ENCODE data around the gene SPATA7.

SPATA7 gene

DNA sequence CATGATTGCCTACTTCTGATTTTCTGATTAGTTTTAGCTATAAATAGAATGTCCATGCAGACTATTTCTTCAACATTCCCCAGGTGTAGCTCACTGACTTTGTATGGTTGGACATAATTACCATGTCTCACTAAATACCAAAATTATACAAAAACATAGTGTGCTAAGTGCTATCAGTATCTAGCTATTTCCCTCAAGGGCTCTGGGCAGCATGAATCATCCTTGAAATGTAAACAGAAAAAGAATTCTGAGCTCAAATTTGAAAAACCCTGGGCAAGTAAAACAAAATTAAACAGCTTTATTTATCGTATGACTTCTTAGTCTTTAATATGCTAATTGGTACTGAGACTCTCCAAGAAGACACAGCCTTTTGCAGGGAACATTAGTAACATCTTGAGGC, 82.9 kb downstream of the SPATA7 start:
- H3K36me3 ChIP-seq (ENCODE audit: insufficient read depth, low read length) = peaks cover 50% of the 10 kb centered on the region
- H3K9me3 ChIP-seq (ENCODE audit: low read length) = no peaks in the 10 kb centered on the region
- H3K27ac ChIP-seq (ENCODE audit: low read depth, low read length) = no peak overlapping the region
- no peaks in the 10 kb centered on the region for H3K27me3 ChIP-seq (ENCODE audit: control insufficient read depth in 1 of 2, insufficient read depth in 2 of 2, low read length in 2 of 2)
- no peaks in the 10 kb centered on the region for H3K4me1 ChIP-seq (ENCODE audit: insufficient read depth, low read length)
- H3K4me3 ChIP-seq (ENCODE audit: low read depth in 1 of 2, low read length in 2 of 2) = no peak overlapping the region
- H3K9ac ChIP-seq (ENCODE audit: low read length) = no peak overlapping the region

DNA sequence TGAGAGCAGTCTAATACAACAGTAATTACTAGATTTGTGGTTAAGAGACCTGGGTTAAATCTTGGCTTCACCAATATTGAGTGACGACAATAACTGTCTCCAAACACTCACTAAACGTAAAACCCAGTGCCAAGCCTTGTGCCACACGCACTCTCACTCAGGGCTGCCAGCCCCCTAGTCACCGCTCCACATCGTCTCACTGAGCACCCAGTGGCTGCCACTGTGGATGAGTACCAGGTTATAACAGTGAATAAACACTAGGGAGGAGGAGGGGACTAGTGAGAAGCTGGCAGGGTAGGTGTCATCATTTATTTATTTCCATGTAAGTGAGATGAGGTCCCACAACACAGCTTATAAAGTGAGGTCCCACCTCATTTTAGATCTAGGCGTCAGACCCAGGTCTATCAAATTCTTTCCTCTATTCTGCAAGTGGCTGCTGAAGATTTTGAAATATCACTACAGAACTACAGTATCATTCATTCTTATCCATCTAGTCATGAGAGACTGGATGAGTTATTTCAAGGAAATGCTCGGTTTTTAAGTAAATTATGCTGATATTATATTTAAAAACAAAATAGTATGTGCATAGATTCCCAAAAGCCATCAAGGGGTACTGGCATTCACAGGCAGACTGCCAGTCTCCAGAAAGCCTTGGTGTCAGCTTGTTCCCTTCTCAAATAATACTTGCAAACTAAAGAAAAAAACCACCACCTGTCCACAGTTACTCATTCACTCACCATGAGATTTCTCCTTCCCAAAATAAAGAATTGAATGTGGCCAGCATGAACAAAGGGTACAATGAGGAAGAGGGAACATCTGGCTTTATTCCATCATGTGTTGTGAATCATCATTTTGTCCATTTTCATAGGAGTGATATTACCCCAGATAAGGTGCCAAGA, 85.3 kb downstream of the SPATA7 start:
- Histone ChIP-seq H3K4me1 (ENCODE audit: insufficient read depth, low read length) (no peaks in the 10 kb centered on the region), H3K9me3 (ENCODE audit: low read length) (no peaks in the 10 kb centered on the region), H3K36me3 (ENCODE audit: insufficient read depth, low read length) (peaks cover 46% of the 10 kb centered on the region), H3K27ac (ENCODE audit: low read depth, low read length) (no peak overlapping the region), H3K4me3 (ENCODE audit: low read depth in 1 of 2, low read length in 2 of 2) (no peak overlapping the region), H3K9ac (ENCODE audit: low read length) (no peak overlapping the region), H3K27me3 (ENCODE audit: control insufficient read depth in 1 of 2, insufficient read depth in 2 of 2, low read length in 2 of 2) (no peaks in the 10 kb centered on the region)

DNA sequence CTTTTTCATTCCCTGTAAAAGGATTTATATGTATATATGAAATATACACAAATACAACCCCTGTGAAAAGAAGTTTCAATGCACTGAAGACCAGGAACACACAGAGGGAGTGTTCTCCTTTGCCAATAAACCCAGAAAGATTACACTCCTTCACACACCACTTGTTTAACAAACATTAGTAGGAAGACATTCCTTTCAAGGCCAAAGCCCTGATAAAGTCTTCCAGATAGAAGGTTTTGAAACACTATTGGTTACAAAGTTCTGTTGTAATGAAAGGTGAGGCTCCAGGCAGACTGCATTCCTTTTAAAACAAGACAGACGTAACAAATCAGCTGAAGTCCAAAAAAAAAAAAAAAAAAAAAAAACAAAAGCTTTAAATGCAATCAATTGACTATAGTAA, 88.3 kb downstream of the SPATA7 start:
- no peaks in the 10 kb centered on the region for H3K9me3 ChIP-seq (ENCODE audit: low read length)
- H3K27ac ChIP-seq (ENCODE audit: low read depth, low read length) = no peak overlapping the region
- no peak overlapping the region for H3K9ac ChIP-seq (ENCODE audit: low read length)
- H3K4me1 ChIP-seq (ENCODE audit: insufficient read depth, low read length) = no peaks in the 10 kb centered on the region
- no peaks in the 10 kb centered on the region for H3K27me3 ChIP-seq (ENCODE audit: control insufficient read depth in 1 of 2, insufficient read depth in 2 of 2, low read length in 2 of 2)
- no peak overlapping the region for H3K4me3 ChIP-seq (ENCODE audit: low read depth in 1 of 2, low read length in 2 of 2)
- H3K36me3 ChIP-seq (ENCODE audit: insufficient read depth, low read length) = peaks cover 49% of the 10 kb centered on the region

DNA sequence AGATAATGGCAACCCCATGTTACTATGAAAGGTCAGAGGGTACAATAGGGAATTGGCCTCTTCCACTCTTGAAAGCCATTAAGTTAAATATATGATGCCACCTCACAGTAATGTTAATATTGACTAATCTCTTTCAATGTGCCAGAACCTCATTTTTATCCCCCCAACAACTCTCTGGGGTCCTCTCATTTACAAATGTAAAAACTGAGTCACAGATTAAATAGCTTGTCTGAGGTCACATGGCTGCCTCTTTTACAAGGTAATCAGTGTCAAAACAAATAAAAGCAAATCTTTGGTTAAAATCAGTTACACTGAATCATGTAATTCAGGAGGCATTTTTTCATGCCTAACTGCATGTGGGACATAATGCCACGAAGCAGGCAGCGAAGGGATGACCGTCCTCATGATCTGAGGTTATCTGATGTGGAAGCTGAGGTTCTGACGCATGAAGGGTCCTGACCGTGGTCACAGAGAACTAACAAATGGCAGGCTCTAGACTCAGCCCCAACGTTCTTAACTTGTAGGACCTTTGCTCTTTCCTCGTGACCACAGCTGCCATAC, 90.8 kb downstream of the SPATA7 start:
- Histone ChIP-seq H3K9me3 (ENCODE audit: low read length) (no peaks in the 10 kb centered on the region), H3K36me3 (ENCODE audit: insufficient read depth, low read length) (peaks cover 29% of the 10 kb centered on the region), H3K27ac (ENCODE audit: low read depth, low read length) (no peak overlapping the region), H3K4me3 (ENCODE audit: low read depth in 1 of 2, low read length in 2 of 2) (no peak overlapping the region), H3K4me1 (ENCODE audit: insufficient read depth, low read length) (no peaks in the 10 kb centered on the region), H3K9ac (ENCODE audit: low read length) (no peak overlapping the region), H3K27me3 (ENCODE audit: control insufficient read depth in 1 of 2, insufficient read depth in 2 of 2, low read length in 2 of 2) (no peaks in the 10 kb centered on the region)

DNA sequence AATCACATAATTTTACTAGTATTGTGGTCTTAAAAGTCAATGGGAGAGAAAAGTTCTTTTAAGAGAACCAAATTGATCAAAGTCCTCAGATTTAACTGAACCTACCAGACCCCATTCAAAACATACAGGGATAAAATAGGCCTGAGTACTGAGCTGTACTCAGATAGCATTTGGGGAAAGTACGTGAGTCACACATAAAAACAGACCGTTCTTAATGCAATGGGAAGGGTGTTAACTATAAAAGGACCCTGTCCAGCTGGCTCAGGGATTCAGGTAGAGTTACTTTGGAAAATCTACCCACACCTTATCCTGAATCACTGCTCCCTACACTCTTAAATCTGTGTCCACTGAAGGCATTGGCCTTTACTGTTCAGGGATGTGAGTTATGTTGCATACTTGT, 91.4 kb downstream of the SPATA7 start:
- H3K36me3 ChIP-seq (ENCODE audit: insufficient read depth, low read length) = peaks cover 27% of the 10 kb centered on the region

DNA sequence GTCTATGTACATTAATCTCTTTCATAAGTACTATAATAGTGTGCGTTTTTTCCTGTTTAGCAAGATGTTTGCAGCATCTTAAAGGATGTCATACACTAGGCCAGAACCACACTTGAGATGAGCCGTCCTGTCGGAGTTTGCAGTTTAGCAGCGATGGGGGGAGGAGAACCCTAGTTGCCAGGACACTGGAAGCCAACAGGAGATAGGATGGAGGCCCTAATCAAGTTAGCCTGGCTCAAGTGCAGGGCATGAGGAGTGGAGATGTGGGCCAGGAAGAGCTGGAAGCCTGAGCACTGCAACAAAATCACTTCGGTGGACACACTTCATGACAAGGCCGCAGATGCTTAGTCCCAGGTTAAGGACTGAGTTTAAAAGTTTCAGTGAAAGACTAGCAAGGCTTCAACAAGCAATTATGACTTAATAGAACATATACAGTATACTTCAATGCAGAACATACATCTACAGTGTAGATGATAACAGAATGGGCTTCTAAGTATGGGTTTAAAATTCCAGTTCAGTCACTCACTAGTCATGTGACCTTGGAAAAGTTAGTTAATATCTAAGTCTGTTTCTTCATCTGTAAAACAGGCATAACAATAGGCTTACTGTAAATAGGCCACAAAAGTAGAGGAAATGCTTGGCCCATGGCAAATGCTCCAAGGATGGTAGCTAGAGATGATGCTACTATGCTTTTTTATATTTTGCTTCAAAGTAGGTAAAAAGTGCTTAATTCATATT, 92.2 kb downstream of the SPATA7 start:
- Histone ChIP-seq H3K9me3 (ENCODE audit: low read length) (no peaks in the 10 kb centered on the region), H3K4me3 (ENCODE audit: low read depth in 1 of 2, low read length in 2 of 2) (no peak overlapping the region), H3K36me3 (ENCODE audit: insufficient read depth, low read length) (peaks cover 24% of the 10 kb centered on the region), H3K27me3 (ENCODE audit: control insufficient read depth in 1 of 2, insufficient read depth in 2 of 2, low read length in 2 of 2) (no peaks in the 10 kb centered on the region), H3K27ac (ENCODE audit: low read depth, low read length) (no peak overlapping the region), H3K9ac (ENCODE audit: low read length) (no peak overlapping the region), H3K4me1 (ENCODE audit: insufficient read depth, low read length) (no peaks in the 10 kb centered on the region)

More for the DNA sequence above, 91.4 kb downstream of the SPATA7 start:
- Histone ChIP-seq H3K9ac (ENCODE audit: low read length) (no peak overlapping the region), H3K4me3 (ENCODE audit: low read depth in 1 of 2, low read length in 2 of 2) (no peak overlapping the region), H3K27ac (ENCODE audit: low read depth, low read length) (no peak overlapping the region), H3K27me3 (ENCODE audit: control insufficient read depth in 1 of 2, insufficient read depth in 2 of 2, low read length in 2 of 2) (no peaks in the 10 kb centered on the region), H3K9me3 (ENCODE audit: low read length) (no peaks in the 10 kb centered on the region), H3K4me1 (ENCODE audit: insufficient read depth, low read length) (no peaks in the 10 kb centered on the region)

DNA sequence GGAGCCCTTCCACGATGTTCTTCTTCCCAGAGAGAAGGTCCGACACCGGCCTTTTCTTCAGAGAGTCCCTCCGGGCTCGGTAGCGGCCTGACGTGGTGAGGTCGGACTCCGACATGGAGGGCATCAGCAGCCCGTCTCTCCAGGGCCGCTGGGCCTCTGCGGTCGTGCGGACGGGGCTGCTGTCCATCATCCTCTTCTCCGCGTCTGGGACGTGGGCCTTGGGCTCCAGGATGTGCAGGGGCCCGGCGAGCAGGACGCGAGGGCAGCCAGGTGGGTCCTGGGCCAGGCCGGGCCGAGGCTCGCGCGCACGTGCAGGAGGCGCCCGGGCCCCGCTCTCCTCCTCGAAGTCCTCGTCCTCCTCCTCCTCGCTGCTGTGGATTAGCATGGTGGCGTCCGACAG, 93.5 kb downstream of the SPATA7 start:
- Histone ChIP-seq H3K9ac (ENCODE audit: low read length) (no peak overlapping the region), H3K27me3 (ENCODE audit: control insufficient read depth in 1 of 2, insufficient read depth in 2 of 2, low read length in 2 of 2) (no peaks in the 10 kb centered on the region), H3K27ac (ENCODE audit: low read depth, low read length) (no peak overlapping the region), H3K4me1 (ENCODE audit: insufficient read depth, low read length) (no peaks in the 10 kb centered on the region), H3K36me3 (ENCODE audit: insufficient read depth, low read length) (peaks cover 25% of the 10 kb centered on the region), H3K9me3 (ENCODE audit: low read length) (no peaks in the 10 kb centered on the region), H3K4me3 (ENCODE audit: low read depth in 1 of 2, low read length in 2 of 2) (no peak overlapping the region)

DNA sequence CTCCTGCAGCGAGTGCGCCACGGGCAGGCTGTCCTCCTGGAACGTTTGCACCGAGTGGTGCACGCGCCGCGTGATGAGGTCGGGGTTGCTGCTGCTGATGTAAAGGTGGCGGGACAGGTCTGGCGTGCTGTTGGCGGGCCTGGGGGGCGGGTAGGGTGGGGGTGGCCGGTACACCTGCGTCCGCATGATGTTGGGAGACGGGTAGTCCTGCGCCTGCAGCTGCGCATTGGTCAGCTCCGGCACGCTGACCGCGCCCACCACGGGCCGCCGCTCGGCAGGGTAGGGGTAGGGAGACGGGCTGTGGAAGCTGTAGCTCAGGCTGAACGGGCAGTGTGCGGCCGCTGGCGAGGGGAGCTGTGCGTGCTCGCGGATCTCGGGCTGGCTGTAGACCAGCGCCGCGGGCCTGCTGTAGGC, 94.1 kb downstream of the SPATA7 start:
- no peak overlapping the region for H3K4me3 ChIP-seq (ENCODE audit: low read depth in 1 of 2, low read length in 2 of 2)
- no peak overlapping the region for H3K9ac ChIP-seq (ENCODE audit: low read length)
- no peaks in the 10 kb centered on the region for H3K4me1 ChIP-seq (ENCODE audit: insufficient read depth, low read length)
- no peaks in the 10 kb centered on the region for H3K9me3 ChIP-seq (ENCODE audit: low read length)
- no peaks in the 10 kb centered on the region for H3K27me3 ChIP-seq (ENCODE audit: control insufficient read depth in 1 of 2, insufficient read depth in 2 of 2, low read length in 2 of 2)
- no peak overlapping the region for H3K27ac ChIP-seq (ENCODE audit: low read depth, low read length)
- peaks cover 31% of the 10 kb centered on the region for H3K36me3 ChIP-seq (ENCODE audit: insufficient read depth, low read length)

DNA sequence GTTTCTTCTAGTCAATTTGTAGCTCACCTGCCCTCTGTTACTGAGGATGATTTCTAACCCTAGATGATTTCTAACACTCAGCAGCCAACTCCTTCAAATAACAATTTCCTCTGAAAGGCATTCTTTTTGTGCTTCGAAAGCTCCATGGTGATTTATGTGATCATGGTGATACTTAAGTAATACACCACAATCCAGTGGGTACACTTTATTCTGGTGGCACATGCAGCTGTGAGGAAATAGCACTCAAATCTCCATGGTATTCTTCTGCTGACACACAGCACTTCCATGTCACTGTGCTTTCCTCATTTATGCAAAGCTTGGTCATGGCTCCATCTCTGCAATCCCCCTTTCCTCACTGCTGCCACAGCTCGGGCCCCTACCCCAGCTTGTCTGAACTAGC, 95.6 kb downstream of the SPATA7 start:
- no peaks in the 10 kb centered on the region for H3K4me1 ChIP-seq (ENCODE audit: insufficient read depth, low read length)
- H3K27me3 ChIP-seq (ENCODE audit: control insufficient read depth in 1 of 2, insufficient read depth in 2 of 2, low read length in 2 of 2) = no peaks in the 10 kb centered on the region
- H3K27ac ChIP-seq (ENCODE audit: low read depth, low read length) = no peak overlapping the region
- H3K4me3 ChIP-seq (ENCODE audit: low read depth in 1 of 2, low read length in 2 of 2) = no peak overlapping the region
- H3K9ac ChIP-seq (ENCODE audit: low read length) = no peak overlapping the region
- H3K36me3 ChIP-seq (ENCODE audit: insufficient read depth, low read length) = peaks cover 31% of the 10 kb centered on the region
- no peaks in the 10 kb centered on the region for H3K9me3 ChIP-seq (ENCODE audit: low read length)

DNA sequence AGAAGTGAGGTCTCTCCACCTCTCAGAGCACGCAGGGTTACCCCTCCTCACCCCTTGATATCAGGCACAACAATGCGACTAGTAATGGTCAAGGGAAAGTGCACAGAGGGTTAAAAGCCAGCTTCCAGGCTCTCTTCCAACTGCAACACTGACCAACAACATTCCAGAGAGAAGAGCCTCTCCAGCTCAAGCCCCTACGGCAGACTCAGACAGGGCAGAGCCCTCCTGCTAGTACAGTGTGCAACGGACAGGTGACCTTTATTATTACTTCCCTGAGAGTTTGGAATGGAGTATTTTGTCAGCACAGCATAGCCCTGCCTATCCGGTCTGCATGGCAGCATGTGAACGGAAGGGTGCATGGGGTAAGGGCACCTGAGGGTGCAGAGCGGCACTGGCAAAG, 96.3 kb downstream of the SPATA7 start:
- no peak overlapping the region for H3K9ac ChIP-seq (ENCODE audit: low read length)
- H3K4me3 ChIP-seq (ENCODE audit: low read depth in 1 of 2, low read length in 2 of 2) = no peak overlapping the region
- H3K27ac ChIP-seq (ENCODE audit: low read depth, low read length) = no peak overlapping the region
- no peaks in the 10 kb centered on the region for H3K27me3 ChIP-seq (ENCODE audit: control insufficient read depth in 1 of 2, insufficient read depth in 2 of 2, low read length in 2 of 2)
- H3K4me1 ChIP-seq (ENCODE audit: insufficient read depth, low read length) = no peaks in the 10 kb centered on the region
- no peaks in the 10 kb centered on the region for H3K9me3 ChIP-seq (ENCODE audit: low read length)
- peaks cover 31% of the 10 kb centered on the region for H3K36me3 ChIP-seq (ENCODE audit: insufficient read depth, low read length)

DNA sequence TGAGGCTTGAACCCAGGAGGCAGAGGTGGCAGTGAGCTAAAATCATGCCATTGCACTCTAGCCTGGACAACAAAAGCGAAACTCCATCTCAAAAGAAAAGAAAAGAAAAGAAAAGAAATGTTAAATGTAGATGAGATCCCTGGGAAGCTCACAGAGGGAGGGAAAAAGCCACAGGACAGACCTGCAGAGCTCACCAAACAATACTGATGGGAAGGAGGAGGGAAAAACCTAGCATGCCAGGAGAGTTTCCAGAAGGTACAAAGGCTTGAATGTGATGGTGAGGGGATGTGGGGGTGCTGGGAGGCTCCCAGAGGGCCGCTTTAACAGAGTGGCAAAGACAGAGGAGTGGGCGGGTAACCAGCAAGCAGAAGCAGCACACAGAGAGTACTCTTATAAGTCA, 97.1 kb downstream of the SPATA7 start:
- Histone ChIP-seq H3K9ac (ENCODE audit: low read length) (no peak overlapping the region), H3K36me3 (ENCODE audit: insufficient read depth, low read length) (peaks cover 30% of the 10 kb centered on the region), H3K27me3 (ENCODE audit: control insufficient read depth in 1 of 2, insufficient read depth in 2 of 2, low read length in 2 of 2) (no peaks in the 10 kb centered on the region), H3K4me1 (ENCODE audit: insufficient read depth, low read length) (no peaks in the 10 kb centered on the region), H3K27ac (ENCODE audit: low read depth, low read length) (no peak overlapping the region), H3K9me3 (ENCODE audit: low read length) (no peaks in the 10 kb centered on the region), H3K4me3 (ENCODE audit: low read depth in 1 of 2, low read length in 2 of 2) (no peak overlapping the region)

Data from muscle layer of colon (tissue), 2 donors.